Measurements from ENCODE around the gene VAV1. TPM values are rescaled to one million over a fixed set of nuclear protein-coding genes. Genes with fewer than 3 reads are reported as not detected.

VAV1 gene
- total and polyA plus RNA-seq, 2 of the 13 experiments (the other 11 are each of a cell fraction or from before 2014, with no cell fraction given) = not detected

DNA sequence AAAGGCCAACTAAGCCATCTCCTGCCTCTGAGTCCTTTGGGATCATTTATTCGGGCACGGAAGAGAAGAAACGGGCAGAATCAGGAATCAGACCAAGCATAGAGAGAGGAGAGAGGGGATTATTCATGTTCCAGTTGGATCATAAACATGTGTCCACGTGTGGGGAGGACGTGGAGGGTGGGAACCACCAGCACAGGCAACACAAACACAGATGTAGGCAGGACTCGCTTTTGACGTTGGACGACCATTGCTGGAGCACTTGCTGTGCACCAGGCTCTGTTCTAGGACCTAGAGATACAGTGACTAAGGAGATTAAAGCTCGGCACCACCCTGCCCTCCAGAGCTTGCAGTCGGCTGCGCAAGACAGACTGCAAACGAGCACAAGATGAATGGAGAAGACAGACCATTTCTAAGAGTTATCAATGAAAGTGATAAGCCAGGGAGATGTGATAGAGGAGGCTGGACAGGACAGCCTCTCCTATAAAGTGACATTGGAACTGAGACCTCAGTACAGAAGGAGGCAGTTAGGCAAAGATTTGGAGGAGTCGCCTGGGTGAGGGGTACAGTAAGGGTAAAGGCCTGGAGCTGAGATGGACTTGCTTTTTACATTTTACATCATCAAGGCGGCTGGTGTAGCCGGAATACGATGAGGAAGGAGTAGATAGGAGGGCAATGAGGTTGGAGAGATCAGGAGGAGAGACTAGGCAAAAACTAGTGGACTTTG lies 6.0 kb upstream of the VAV1 start:
- ChIA-PET CTCF (ENCODE audit: low intra/inter-chr PET ratio, low total read pairs) (no interaction called here), POLR2A (interaction anchor here (0.8 to 1.0 kb wide), 3 partner anchors 12 to 303 kb away, joined by 3 read pairs; partner anchors contain the start of gene ZNF557)
- H3K4me1 ChIP-seq (ENCODE audit: insufficient read depth, low read length) = peaks cover 40% of the 10 kb centered on the region
- no peak overlapping the region for H3K27ac ChIP-seq (ENCODE audit: extremely low read length, insufficient read depth, low read length)
- intact Hi-C loops (cut with micrococcal nuclease; ENCODE audit: unreplicated experiment) (no loop called here), in situ Hi-C loops (cut with HindIII; ENCODE audit: extremely low pct_ligation_motif_present, low pct_unique_long_range_greater_than_20kb) (no loop called here)
- peak overlapping the region; percentile 86 for H3K4me2 ChIP-seq (ENCODE audit: low read depth, low read length)
- peak; percentile 12; the same call in 1 of the 3 replicates for ATAC-seq
- FAIRE-seq = peak; percentile 30
- H3K79me2 ChIP-seq (ENCODE audit: insufficient read depth, low read length) = no peaks in the 10 kb centered on the region
- H3K27me3 ChIP-seq (ENCODE audit: control insufficient read depth in 1 of 2, insufficient read depth in 2 of 2, low read length in 2 of 2) = no peaks in the 10 kb centered on the region
- no peaks in the 10 kb centered on the region for H3K9me3 ChIP-seq (ENCODE audit: low read length)
- peak overlapping the region; percentile 52 to 73 (median 64) for H3K4me3 ChIP-seq (replicated peaks in 1 of 3; ENCODE audit: insufficient read depth in 1 of 3, low read depth in 2 of 3, low read length in 3 of 3)
- H2AFZ ChIP-seq (ENCODE audit: low read length) = no peak overlapping the region
- WGBS (ENCODE audit: low lambda C conversion rate) = 3% methylated on average over 14 of the region's 16 CpGs
- BruUV-seq (replicated peaks) = TSS peak; percentile 75
- H4K20me1 ChIP-seq (ENCODE audit: insufficient read depth, low read length) = no peaks in the 10 kb centered on the region
- peak overlapping the region; percentile 45; the same call in 1 of the 2 replicates for H3K9ac ChIP-seq (ENCODE audit: insufficient read depth, low read depth, low read length)
- no peaks in the 10 kb centered on the region for H3K36me3 ChIP-seq (replicated peaks in 1 of 2; ENCODE audit: control insufficient read depth in 1 of 2, insufficient read depth in 2 of 2, low read length in 2 of 2)
- no peak for DNase-seq (ENCODE audit: low spot score)
- TF ChIP-seq ZNF501 (CRISPR knock-in tag; IDR thresholded peaks at IDR 0.05) = 0 out of 2 replicates have a peak, but pooled peaks have one; percentile 40
- no peak for TF ChIP-seq KAT7 (CRISPR knock-in tag; IDR thresholded peaks at IDR 0.05; ENCODE audit: borderline replicate concordance)
- no peak for TF ChIP-seq SOX6 (IDR thresholded peaks at IDR 0.05)
- TF ChIP-seq SOX6 (CRISPR knock-in tag; IDR thresholded peaks at IDR 0.05) = no peak
- no peak for TF ChIP-seq ATF7 (IDR thresholded peaks at IDR 0.05)
- TF ChIP-seq ATF7 (CRISPR knock-in tag; IDR thresholded peaks at IDR 0.05) = 0 out of 2 replicates have a peak, but pooled peaks have one; percentile 5
- no peak for TF ChIP-seq TBX3 (IDR thresholded peaks at IDR 0.05; ENCODE audit: borderline replicate concordance)
- TF ChIP-seq TBX2 (CRISPR knock-in tag; IDR thresholded peaks at IDR 0.05; ENCODE audit: borderline replicate concordance) = 0 out of 2 replicates have a peak, but pooled peaks have one; percentile 19
- TF ChIP-seq MLLT10 (CRISPR knock-in tag; IDR thresholded peaks at IDR 0.05) = no peak
- TF ChIP-seq ZBTB38 (CRISPR knock-in tag; IDR thresholded peaks at IDR 0.05) = 0 out of 2 replicates have a peak, but pooled peaks have one; percentile 6
- no peak for TF ChIP-seq HOXD1 (CRISPR knock-in tag; IDR thresholded peaks at IDR 0.05)
- TF ChIP-seq ZNF263 (CRISPR knock-in tag; IDR thresholded peaks at IDR 0.05) = 0 out of 2 replicates have a peak, but pooled peaks have one; percentile 42
- peak; percentile 82; the same call in 1 of the 2 replicates for TF ChIP-seq ZNF672 (CRISPR knock-in tag; IDR thresholded peaks at IDR 0.05)
- no peak for TF ChIP-seq ZNF713 (CRISPR knock-in tag; IDR thresholded peaks at IDR 0.05)
- TF ChIP-seq CTCF (CRISPR knock-in tag; IDR thresholded peaks at IDR 0.05) = 0 out of 2 replicates have a peak, but pooled peaks have one; percentile 6
- no peak for TF ChIP-seq NR2F2 (IDR thresholded peaks at IDR 0.05; ENCODE audit: borderline replicate concordance, low read depth)
- TF ChIP-seq MNT (IDR thresholded peaks at IDR 0.05) = 0 out of 2 replicates have a peak, but pooled peaks have one; percentile 28
- TF ChIP-seq ZNF451 (CRISPR knock-in tag; IDR thresholded peaks at IDR 0.05) = no peak
- no peak for TF ChIP-seq SNAI1 (CRISPR knock-in tag; IDR thresholded peaks at IDR 0.05; ENCODE audit: borderline replicate concordance)
- TF ChIP-seq RORA (CRISPR knock-in tag; IDR thresholded peaks at IDR 0.05) = no peak
- TF ChIP-seq, protein P1, sequence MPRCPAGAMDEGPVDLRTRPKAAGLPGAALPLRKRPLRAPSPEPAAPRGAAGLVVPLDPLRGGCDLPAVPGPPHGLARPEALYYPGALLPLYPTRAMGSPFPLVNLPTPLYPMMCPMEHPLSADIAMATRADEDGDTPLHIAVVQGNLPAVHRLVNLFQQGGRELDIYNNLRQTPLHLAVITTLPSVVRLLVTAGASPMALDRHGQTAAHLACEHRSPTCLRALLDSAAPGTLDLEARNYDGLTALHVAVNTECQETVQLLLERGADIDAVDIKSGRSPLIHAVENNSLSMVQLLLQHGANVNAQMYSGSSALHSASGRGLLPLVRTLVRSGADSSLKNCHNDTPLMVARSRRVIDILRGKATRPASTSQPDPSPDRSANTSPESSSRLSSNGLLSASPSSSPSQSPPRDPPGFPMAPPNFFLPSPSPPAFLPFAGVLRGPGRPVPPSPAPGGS (CRISPR knock-in tag; IDR thresholded peaks at IDR 0.05) = 0 out of 2 replicates have a peak, but pooled peaks have one; percentile 10
